Activated CD8-positive, alpha-beta T cell treated with anti-CD3 and anti-CD28 coated beads for 36 hours (primary cell): Measurements from ENCODE around the gene DMP1. TPM values are rescaled to one million over a fixed set of nuclear protein-coding genes. Genes with fewer than 3 reads are reported as not detected.
A peak's percentile ranks its signal among the peaks of the same experiment; 100 is the strongest.
"Not testable (repeated sequence)": the region's sequence is repeated elsewhere in the genome, so short reads cannot be mapped to it uniquely, and the experiment has no call there.

Experiments used
- ATAC-seq: fragments of 200-7000 bp; cut with Tn5 transposase; one replicate; pipeline ENCODE4 v1.10.0; 2021; ENCODE audit warnings: mild to moderate bottlenecking, moderate library complexity
- CTCF ChIA-PET: fragments of 350-600 bp; sonication (Branson Sonifier 250); formaldehyde crosslinking; loops from one replicate; lab custom pipeline; 2021; ENCODE audit warnings: antibody characterized with exemption; lab: Charles Lee
- POLR2A ChIA-PET: fragments of 350-600 bp; sonication (Branson Sonifier 250); formaldehyde crosslinking; loops from one replicate; lab custom pipeline; 2021; ENCODE audit warnings: antibody characterized with exemption; lab: Charles Lee
- DNase-seq: peaks from one replicate; pipeline ENCODE4 v3.0.0-alpha.2; 2020
- H3K27ac Mint-ChIP-seq: one replicate; pipeline ENCODE4 v1.8.0; 2021; ENCODE audit warnings: mild to moderate bottlenecking, mixed read lengths
- H3K27me3 Mint-ChIP-seq: one replicate; pipeline ENCODE4 v1.8.0; 2021; ENCODE audit warnings: mixed read lengths
- H3K36me3 Mint-ChIP-seq: one replicate; pipeline ENCODE4 v1.8.0; 2021; ENCODE audit warnings: low read depth, mixed read lengths
- H3K4me1 Mint-ChIP-seq: one replicate; pipeline ENCODE4 v1.8.0; 2021; ENCODE audit warnings: low read depth, mixed read lengths
- H3K4me3 Mint-ChIP-seq: one replicate; pipeline ENCODE4 v1.8.0; 2021; ENCODE audit warnings: mild to moderate bottlenecking, moderate library complexity, mixed read lengths
- H3K9me3 Mint-ChIP-seq: one replicate; pipeline ENCODE4 v1.8.0; 2021; ENCODE audit warnings: mixed read lengths
- intact Hi-C: fragments of 100-400 bp; cut with micrococcal nuclease; formaldehyde crosslinking; loops from one replicate; pipeline ENCODE4 v1.10.0; 2022
- total RNA-seq, 2 experiments: library from RNA; stranded (reverse); gene quantifications; one replicate each; pipeline ENCODE4 v1.2.3, GENCODE V29; 2021
- TF ChIP-seq, protein P1 (sequence below): fragments of 200-600 bp; IDR thresholded peaks from one replicate; pipeline ENCODE4 v1.8.0; 2022; ENCODE audit warnings: antibody characterized with exemption, mild to moderate bottlenecking

The DMP1 gene
- total RNA-seq, 2 experiments from 2014 or later: not detected

DNA sequence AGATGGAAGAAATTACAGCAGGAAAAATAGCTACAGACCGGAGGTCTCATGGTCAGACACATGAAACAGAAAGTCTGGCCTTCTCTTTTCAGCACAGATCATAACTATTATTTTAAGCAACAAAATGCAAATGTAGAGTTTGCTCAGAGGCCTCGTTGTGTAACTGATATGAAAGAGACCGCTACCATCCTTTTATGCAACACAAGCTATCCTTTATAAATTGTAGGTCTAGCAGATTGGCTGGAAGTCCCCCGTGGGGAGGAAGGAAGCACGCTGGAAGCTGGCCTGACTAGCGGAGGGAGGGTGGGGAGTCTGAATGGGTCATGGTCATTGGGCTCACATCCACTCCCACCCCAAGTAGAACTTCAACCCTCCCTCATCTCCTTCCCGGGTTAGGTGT is 27.7 kb downstream of the DMP1 start:
- H3K27me3 Mint-ChIP-seq: no peaks in the 10 kb centered on the region
- ChIA-PET CTCF (interaction anchor here (1.3 to 4.3 kb wide), 2 partner anchors 172 to 534 kb away, joined by 4 to 28 read pairs; no protein-coding TSS in a partner anchor), POLR2A (interaction anchor here (0.9 kb wide), 1 partner anchor 175 kb away, joined by 3 read pairs; no protein-coding TSS in a partner anchor)
- TF ChIP-seq, protein P1, sequence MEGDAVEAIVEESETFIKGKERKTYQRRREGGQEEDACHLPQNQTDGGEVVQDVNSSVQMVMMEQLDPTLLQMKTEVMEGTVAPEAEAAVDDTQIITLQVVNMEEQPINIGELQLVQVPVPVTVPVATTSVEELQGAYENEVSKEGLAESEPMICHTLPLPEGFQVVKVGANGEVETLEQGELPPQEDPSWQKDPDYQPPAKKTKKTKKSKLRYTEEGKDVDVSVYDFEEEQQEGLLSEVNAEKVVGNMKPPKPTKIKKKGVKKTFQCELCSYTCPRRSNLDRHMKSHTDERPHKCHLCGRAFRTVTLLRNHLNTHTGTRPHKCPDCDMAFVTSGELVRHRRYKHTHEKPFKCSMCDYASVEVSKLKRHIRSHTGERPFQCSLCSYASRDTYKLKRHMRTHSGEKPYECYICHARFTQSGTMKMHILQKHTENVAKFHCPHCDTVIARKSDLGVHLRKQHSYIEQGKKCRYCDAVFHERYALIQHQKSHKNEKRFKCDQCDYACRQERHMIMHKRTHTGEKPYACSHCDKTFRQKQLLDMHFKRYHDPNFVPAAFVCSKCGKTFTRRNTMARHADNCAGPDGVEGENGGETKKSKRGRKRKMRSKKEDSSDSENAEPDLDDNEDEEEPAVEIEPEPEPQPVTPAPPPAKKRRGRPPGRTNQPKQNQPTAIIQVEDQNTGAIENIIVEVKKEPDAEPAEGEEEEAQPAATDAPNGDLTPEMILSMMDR: no peak
- no peak for ATAC-seq
- no peaks in the 10 kb centered on the region for H3K36me3 Mint-ChIP-seq
- no peaks in the 10 kb centered on the region for H3K4me1 Mint-ChIP-seq
- intact Hi-C loops: loop anchor here (5.0 kb wide), 1 partner anchor 170 kb away; no protein-coding TSS in a partner anchor
- H3K9me3 Mint-ChIP-seq: peaks cover 6% of the 10 kb centered on the region
- no peak for DNase-seq
- no peak overlapping the region for H3K27ac Mint-ChIP-seq
- no peak overlapping the region for H3K4me3 Mint-ChIP-seq

DNA sequence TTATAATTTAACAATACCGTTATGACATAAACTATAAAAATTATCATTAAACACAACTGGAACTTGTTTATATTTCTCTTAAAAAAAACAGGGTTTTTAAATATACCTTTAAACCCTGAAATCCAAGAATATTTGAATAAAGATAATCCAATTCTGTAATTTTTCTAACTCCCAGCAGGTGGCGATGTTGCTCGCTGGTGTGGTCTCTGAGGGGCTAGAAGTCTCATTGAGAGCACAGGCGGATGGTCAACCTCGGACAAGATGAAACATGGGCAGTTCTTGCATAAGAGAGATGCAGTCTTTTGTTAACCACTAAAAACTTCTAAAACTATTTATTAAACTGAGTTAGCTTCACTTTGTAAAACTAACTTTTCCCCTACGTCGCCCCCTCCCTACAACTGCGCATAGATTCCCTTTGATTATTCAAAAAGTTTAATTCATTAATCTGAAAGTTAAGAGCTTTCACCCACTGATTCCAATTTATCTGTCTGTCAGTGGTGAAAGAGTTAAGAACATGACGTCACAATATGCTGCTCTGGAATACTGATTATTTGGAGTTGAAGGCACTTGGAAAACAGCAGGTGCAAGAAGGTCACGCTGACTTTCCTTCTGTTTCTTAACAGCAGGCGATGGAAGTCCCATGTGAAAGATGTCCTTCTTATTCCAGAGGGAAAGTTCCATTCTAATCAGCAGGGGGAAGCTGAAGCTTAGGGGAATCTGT is 29.5 kb downstream of the DMP1 start:
- Mint-ChIP-seq H3K27ac (no peak overlapping the region), H3K9me3 (no peaks in the 10 kb centered on the region), H3K4me1 (no peaks in the 10 kb centered on the region), H3K27me3 (no peaks in the 10 kb centered on the region), H3K36me3 (no peaks in the 10 kb centered on the region), H3K4me3 (no peak overlapping the region)
- POLR2A ChIA-PET: no interaction called here
- ATAC-seq (no peak), DNase-seq (peak; percentile 47)
- intact Hi-C loops: loop anchor here (5.0 kb wide), 2 partner anchors 168 to 533 kb away; no protein-coding TSS in a partner anchor
- TF ChIP-seq, protein P1: peak; percentile 82
- CTCF ChIA-PET: interaction anchor here (0.6 to 2.0 kb wide), 14 partner anchors 9 to 532 kb away, joined by 3 to 22 read pairs (median 3); no protein-coding TSS in a partner anchor

- H3K9me3 Mint-ChIP-seq: no peaks in the 10 kb centered on the region
- no peaks in the 10 kb centered on the region for H3K4me1 Mint-ChIP-seq
- intact Hi-C loops: loop anchor here (5.0 kb wide), 1 partner anchor 532 kb away; no protein-coding TSS in a partner anchor
- no peaks in the 10 kb centered on the region for H3K36me3 Mint-ChIP-seq
- CTCF ChIA-PET: interaction anchor here (0.6 to 2.0 kb wide), 12 partner anchors 10 to 532 kb away, joined by 3 to 22 read pairs (median 4); no protein-coding TSS in a partner anchor
- no peaks in the 10 kb centered on the region for H3K27me3 Mint-ChIP-seq
- H3K4me3 Mint-ChIP-seq: no peak overlapping the region
- no peak for ATAC-seq
- H3K27ac Mint-ChIP-seq: no peak overlapping the region
- DNase-seq: no peak
- POLR2A ChIA-PET: no interaction called here
- TF ChIP-seq, protein P1: no peak
Measured at GRCh38 chr4:87680271-87680670, 30.2 kb downstream of the DMP1 start.

DNA sequence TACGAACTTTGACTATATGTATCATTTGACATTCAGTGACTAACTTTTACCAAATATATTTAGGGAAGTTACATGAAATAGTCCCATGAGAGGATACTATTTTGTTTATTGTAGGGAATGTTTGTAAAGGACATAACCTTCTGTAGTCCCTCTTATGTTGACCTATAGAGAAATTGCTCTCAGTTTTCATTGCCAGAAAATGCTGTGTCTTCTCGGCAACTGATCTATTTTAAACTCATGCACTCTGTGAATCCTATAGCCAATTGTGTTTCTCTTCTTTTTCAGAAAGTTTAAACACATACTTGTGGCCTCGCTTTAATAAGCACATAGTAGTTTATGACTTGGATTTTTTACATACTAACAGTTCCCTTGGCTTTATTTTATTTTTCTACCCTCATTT is 38.2 kb downstream of the DMP1 start:
- intact Hi-C loops: no loop called here
- ChIA-PET POLR2A (interaction anchor here (0.7 kb wide), 1 partner anchor 29 kb away, joined by 3 read pairs; no protein-coding TSS in a partner anchor), CTCF (no interaction called here)
- peaks cover 11% of the 10 kb centered on the region for H3K9me3 Mint-ChIP-seq
- DNase-seq (no peak), ATAC-seq (no peak)
- peaks cover 3% of the 10 kb centered on the region for H3K27me3 Mint-ChIP-seq
- no peak overlapping the region for H3K27ac Mint-ChIP-seq
- H3K4me3 Mint-ChIP-seq: no peak overlapping the region
- TF ChIP-seq, protein P1: no peak
- peaks cover 3% of the 10 kb centered on the region for H3K36me3 Mint-ChIP-seq
- no peaks in the 10 kb centered on the region for H3K4me1 Mint-ChIP-seq

GRCh38 chr4:87690947-87691346 is 40.9 kb downstream of the DMP1 start:
- CTCF ChIA-PET, H3K4me3 Mint-ChIP-seq, H3K36me3 Mint-ChIP-seq, H3K27ac Mint-ChIP-seq, H3K27me3 Mint-ChIP-seq, POLR2A ChIA-PET, intact Hi-C loops, H3K4me1 Mint-ChIP-seq, ATAC-seq, DNase-seq: not testable (repeated sequence)
- peaks cover 12% of the 10 kb centered on the region for H3K9me3 Mint-ChIP-seq

GRCh38 chr4:87692060-87692459 is 42.0 kb downstream of the DMP1 start:
- POLR2A ChIA-PET, H3K36me3 Mint-ChIP-seq, H3K4me3 Mint-ChIP-seq, H3K4me1 Mint-ChIP-seq, H3K27ac Mint-ChIP-seq, H3K27me3 Mint-ChIP-seq, DNase-seq, CTCF ChIA-PET, ATAC-seq, intact Hi-C loops: not testable (repeated sequence)
- H3K9me3 Mint-ChIP-seq: peaks cover 12% of the 10 kb centered on the region
